Diencephalon (tissue), 1 donor: ENCODE measurements around the gene LY6G5C. TPM values are rescaled to one million over a fixed set of nuclear protein-coding genes. Genes with fewer than 3 reads are reported as not detected.

Experiments
- total RNA-seq: library from RNA; depleted of rRNA; stranded (reverse); fragments of >200 nt; gene quantifications from one replicate; pipeline ENCODE4 v1.2.3, GENCODE V29; 2014

LY6G5C gene, protein sequence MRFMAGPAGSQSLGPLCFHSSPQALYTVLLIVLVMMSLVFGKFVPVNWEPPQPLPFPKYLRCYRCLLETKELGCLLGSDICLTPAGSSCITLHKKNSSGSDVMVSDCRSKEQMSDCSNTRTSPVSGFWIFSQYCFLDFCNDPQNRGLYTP
- total RNA-seq: 2.5 TPM

DNA sequence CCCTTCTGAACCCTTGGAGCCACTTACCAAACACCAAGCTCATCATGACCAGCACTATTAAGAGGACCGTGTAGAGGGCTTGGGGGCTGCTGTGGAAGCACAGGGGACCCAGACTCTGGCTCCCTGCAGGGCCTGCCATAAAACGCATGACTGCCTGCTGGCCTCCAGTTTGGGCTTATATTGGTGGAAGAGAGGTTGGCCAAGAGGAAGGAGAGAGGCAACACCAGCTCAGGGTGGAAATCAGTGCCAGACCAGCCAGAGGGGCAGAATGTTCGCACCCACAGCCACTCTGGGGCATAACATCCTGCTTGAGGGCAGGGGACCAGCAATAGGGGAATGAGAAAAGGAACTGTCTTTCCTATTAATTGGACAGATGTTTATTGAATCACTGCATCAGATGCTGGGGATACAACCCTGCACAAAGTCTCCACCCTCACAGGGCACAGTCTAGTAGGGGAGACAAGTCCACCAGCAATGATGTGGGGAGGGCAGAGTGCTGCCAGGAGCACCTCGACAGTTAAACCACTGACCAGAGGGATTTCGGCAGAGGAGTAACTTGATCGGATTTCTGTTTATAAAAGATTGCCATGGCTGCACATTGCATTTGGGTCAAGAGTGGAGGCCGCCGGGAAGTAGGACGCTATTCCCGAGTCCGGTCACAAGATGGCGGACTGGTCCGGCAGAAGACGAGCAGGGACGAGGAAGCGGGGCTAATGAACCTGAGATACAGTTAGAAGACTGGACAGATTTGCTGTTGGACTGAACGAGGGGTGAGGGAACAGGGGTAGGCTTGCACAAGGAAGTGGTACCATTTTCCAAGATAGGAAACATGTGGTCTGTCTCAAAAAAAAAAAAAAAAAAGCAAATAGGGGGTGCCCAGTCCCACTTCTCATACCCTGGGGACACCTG is at the start of gene LY6G5C:
Gene LY6G5C, minus strand, starts transcription at position 842 of the 909 bp plus-strand sequence. Its CDS starts 694 bp downstream, at position 148.

DNA sequence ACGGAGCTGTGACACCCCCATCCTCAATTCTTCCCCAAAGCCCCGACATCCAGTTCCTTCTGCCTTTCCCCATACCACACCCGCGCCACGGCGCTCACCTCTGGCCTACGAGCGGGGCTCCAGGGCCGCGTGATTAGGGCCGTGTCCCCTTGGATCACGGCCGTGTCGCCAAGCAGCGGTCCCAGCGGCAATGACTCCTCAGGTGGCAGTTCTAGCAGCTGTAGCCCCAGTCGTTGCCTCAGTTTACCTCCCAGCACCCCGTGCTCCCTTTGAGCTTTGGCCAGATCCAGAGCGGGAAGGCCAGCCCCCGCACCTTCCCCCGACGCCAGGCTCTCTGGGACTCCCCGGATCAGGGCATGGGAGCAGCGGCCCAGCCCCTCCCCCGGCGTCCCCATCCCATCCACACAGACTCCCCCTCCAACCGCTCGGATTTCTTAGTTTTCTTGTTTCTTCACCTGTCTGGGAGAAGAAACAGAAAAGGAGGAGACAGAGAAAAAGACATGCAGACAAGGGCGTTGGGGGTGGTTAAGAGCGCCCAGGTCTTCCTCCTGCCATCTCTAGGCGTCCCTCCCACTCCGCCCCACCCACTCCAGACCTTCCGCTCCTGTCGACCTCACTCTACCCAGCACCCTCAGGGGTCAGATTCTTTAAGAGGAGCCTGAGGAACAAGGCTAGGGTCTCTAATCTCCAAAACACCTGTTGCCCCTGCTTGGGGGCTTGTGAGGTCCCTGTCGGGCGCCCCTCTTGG is 48.1 kb upstream of the LY6G5C start, which contains the start of gene DDAH2:
Gene DDAH2, minus strand, starts transcription at position 533 of the 748 bp plus-strand sequence. Its CDS starts 138 bp downstream, at position 395.

DNA sequence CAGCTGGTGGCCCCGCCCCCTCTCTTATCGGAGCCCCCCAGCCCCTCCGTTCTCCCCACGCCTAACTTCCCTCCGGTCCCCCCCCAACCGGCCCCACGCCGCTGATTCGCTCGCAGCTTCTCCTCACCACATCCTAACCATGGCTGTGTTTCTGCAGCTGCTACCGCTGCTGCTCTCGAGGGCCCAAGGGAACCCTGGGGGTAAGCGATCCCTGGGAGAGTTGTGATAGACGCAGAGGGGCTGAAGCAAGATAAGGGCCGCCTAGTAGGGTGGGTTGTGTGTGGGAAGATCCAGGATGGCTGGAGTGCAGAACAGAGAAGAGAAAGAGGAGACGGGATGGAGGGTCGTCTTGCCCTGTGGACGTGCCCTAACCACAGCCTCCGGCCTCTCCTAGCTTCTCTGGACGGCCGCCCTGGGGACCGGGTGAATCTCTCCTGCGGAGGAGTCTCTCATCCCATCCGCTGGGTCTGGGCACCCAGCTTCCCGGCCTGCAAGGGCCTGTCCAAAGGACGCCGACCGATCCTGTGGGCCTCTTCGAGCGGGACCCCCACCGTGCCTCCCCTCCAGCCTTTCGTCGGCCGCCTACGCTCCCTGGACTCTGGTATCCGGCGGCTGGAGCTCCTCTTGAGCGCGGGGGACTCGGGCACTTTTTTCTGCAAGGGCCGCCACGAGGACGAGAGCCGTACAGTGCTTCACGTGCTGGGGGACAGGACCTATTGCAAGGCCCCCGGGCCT is 42.5 kb upstream of the LY6G5C start, which contains the start of gene MPIG6B:
Gene MPIG6B, plus strand, starts transcription at position 129 of the 735 bp plus-strand sequence. Its CDS starts 11 bp downstream, at position 140.

DNA sequence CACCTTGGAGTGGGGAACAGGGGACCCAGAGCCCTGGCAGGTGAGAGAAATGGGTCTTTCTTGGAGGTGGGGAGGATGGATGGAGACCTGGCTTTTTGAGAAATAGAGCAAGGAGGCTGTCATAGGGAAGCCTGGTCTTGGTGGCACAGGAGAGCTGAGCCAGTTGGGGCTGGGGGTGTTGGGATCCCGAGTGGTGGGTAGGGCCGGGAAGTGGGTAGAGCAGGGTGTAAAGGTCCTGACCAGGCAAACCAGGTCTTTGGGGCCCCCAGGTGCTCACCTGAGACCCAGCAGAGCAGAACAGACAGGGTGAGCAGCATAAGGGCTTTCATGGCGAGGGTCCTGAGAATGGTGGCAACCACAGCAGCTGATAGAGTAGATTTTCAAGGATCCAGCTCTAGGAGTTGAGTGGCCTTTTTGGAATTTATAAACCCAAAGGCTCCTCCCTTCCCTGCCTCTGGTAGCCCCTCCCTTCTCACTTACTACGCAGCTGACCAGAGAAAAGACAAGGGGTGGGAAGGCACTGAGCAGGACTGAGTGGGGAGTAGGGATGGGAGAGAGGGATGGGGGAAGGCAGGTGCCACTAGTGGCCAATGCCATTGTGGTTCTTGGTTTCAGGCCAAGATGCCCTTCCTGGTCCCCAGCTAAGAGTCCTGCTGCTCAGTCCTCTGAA is 40.6 kb upstream of the LY6G5C start, which contains the start of gene LY6G6C:
Gene LY6G6C, minus strand, starts transcription at position 396 of the 670 bp plus-strand sequence. Its CDS starts 67 bp downstream, at position 329.

DNA sequence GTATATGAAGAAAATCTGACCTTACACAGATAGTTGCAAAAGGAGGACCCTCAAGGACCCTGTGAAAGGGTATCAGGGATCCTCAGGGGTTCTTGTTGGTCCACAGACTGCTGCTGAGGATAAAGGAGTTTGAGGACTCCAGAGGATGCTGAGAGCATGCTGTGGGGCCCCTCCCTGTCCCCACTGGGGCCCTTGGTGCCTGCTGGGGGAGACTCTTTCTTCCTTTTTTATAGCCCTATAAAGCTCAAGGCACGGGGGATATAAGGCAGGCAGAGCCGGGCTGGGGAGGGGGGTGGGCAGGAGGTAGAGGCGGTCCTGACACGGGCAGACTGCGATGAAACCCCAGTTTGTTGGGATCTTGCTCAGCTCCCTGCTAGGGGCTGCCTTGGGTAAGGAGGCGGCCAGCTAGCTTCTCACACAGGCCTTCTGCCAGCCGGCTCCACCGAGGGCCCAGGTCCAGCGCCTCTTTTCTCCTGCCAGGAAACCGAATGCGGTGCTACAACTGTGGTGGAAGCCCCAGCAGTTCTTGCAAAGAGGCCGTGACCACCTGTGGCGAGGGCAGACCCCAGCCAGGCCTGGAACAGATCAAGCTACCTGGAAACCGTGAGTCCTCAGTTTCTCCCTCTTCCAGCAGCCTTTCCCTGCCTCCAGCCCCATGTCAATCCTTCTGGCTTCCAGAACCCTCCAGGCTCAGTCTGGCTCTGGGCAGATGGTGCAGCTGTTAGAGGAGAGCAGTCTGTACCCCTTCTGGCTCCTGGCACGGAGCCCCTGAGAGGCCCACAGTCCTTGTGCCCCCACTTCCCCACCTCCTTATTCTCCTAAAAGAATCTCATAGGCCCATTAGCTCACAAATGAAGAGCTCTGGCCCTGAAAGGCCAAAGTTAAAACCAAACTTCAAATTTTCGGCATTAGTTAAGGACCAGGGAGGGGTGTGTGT is 34.4 kb upstream of the LY6G5C start, which contains the start of gene LY6G6D:
Gene LY6G6D, plus strand, starts transcription at position 327 of the 937 bp plus-strand sequence. Its CDS starts 8 bp downstream, at position 335.

DNA sequence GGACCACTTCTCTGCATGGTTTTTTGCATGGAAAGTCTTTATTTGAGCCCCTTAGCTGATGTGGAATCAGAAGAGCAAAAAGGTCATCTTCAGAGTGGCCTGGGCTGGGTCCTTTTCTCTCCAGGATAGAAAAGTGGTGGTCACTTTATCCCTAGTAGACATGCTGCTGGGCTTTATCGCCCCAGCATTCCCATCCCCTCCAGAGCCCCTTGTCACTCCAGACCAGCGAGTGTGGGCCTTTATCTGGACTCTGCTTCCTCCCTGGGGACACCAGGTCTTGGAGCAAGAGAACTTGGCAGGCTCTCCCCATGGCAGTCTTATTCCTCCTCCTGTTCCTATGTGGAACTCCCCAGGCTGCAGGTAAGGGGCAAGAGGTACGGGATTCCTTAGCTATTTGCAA is 25.7 kb upstream of the LY6G5C start, which contains the start of gene LY6G6F:
Gene LY6G6F, plus strand, starts transcription at position 268 of the 400 bp plus-strand sequence. Its CDS starts 41 bp downstream, at position 309.

DNA sequence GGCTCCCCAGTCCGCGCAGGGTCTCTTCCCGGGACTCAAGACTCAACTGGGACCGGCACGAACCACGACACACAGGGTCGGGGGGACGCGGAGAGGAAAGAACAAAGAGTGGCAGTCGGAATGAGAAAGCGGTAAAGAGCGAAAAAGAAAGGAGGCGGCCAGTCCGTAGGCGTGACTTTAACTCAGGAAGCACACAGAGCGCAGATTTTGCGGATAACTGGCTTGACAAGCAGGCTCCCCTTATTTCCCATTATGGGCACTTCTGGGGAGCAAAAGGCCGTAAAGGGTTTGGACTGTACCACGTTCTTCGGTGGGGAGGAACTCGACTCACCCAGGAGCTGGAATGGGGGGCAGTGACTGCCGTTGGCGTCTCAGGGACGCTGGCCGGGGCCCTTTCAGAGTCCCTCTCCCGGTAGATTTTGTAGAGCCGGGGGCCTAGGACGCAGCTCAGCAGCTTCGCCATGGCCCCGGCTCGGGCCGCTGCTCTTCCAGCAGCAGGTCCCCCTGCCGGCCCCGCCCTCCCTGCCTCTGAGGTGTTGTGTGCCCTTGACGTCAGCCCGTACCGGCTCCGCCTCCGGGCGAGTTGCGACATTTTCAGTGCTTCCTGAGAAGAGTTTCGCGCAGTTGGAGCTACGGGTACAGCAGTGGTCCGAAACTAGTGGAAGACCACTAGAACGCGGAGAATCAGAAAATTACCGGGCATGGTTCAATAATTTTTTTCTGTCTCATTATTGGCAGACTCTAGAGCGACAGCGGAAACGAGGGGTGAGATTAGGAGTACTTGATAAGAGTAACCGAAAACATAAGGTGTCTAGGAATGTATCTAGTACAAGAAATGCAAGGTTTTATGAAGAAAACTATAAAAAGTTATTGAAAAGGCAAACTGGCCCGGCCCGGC is 22.2 kb upstream of the LY6G5C start, which contains the start of gene ABHD16A:
Gene ABHD16A, minus strand, starts transcription at position 506 of the 898 bp plus-strand sequence. Its CDS starts 43 bp downstream, at position 463.

DNA sequence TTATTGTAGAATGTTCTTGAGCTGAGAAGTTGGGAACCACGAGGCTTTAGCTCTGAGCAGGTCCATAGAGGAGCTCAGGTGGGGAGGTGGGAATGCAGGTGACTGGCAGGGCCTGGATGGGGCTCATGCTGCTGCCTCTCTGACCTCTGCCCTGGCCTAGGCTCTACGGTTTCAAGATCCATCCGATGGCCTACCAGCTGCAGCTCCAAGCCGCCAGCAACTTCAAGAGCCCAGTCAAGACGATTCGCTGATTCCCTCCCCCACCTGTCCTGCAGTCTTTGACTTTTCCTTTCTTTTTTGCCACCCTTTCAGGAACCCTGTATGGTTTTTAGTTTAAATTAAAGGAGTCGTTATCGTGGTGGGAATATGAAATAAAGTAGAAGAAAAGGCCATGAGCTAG is 11.2 kb downstream of the LY6G5C start, which contains the start of gene LY6G5B:
Gene LY6G5B, plus strand, starts transcription at position 301 of the 400 bp plus-strand sequence. CDS start 975 bp downstream, outside the sequence.

DNA sequence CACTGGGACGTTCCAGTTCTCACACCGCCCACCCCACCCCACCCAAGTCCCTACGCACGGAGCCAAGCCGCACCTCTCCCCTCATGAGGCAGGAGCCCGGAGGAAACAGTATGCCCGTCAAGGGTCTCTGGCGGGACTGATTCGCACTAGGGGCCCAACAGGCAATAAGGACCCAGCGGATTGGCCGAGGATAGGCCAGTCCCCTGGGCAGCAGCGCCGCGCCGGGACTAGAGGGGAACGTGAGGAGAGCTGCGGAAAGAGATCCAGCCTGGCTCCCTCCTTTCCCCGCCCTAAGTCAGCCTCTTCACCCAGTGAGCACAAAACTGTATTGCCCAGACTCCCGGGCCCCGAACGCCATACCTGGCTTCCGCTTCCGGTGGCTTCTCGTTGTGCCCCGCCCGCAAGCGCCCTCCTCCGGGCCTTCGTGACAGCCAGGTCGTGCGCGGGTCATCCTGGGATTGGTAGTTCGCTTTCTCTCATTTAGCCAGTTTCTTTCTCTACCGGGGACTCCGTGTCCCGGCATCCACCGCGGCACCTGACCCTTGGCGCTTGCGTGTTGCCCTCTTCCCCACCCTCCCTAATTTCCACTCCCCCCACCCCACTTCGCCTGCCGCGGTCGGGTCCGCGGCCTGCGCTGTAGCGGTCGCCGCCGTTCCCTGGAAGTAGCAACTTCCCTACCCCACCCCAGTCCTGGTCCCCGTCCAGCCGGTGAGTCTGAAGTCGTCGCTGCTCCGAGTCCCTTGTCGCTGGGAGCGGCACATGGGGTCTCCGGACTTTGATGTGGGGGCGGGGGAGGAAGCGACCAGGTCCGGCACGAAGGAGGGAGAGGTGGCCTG is 15.1 kb downstream of the LY6G5C start, which contains the start of gene CSNK2B:
Gene CSNK2B, plus strand, starts transcription at position 580 of the 836 bp plus-strand sequence. CDS start 752 bp downstream, outside the sequence.

DNA sequence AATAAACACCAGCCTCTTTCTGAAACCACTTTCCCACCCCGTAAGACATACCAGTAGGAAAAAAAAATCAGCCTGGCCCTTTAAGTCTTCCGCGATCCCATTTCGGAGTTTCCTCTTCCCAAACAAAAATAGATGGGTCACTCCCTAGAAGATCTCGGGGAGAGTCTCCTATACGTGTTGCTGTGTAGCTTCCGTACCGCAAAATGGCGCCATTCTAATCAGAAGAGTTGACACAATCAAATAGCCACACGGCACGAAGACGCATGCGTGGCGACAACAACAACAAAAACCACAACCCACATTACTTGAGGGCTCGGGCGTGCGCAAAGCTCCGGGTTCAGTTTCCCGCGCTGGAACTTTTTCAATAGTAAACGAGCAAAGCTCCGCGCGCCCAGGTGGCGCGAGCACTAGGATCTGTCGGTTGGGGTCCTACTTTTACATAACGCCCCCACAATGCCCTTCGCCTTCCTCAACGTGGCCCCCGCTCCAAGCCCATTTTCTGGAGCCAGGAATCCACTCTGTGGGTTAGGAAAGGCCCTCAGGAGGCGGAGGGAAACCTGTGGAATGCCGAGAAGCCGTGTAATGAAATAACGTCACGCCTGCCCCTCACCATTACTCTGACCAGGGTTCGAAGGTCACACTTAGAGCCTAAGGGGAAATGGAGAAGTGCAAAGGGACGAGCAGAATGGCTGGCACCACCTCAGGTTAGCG is 15.9 kb downstream of the LY6G5C start, which contains the start of gene GPANK1:
Gene GPANK1, minus strand, starts transcription at position 208 of the 711 bp plus-strand sequence. CDS start 519 bp downstream, outside the sequence.

DNA sequence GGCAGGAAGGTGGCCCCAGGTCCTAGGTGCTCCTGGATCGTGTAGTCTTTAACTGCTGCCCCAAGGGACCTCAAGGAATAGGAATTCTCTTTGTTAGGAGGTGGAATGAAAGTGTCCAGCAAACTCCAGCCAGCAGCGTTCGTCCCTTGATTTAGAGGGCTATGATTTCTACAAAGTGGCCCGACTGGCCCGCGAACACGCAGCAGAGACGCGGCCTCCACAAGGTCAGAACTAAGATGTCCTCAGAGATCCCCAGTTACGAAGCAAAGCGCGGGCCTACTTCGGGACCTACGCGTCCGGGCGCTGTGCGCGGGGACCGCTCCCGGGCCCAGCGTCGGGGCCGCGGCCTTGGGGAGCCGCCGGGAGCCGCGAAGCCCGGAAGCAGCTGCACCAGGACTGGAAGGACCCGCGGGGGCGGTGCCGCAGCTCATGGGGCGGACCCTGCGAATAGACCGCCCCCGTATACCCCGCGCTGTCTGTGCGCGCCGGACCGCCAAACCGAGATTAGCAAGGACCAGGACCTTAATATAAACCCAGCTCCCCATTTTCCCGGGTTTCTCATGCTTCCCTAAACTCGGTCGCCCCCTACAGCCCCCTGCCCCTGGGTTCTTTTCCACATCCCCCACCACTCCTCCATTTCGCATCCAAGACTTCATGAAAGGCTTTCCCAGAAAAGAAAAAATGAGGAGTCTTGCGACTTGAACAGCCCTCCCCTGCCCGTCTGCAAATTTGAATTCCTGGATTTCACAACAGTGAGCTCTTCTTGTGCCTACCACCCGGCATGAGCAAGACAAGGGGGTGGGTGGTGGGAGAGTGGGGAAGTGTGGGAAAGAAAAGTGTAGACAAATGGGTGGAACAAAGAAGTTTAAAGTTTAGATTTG is 20.2 kb downstream of the LY6G5C start, which contains the start of gene C6orf47:
Gene C6orf47, minus strand, starts transcription at position 398 of the 881 bp plus-strand sequence. CDS start 831 bp downstream, outside the sequence.

DNA sequence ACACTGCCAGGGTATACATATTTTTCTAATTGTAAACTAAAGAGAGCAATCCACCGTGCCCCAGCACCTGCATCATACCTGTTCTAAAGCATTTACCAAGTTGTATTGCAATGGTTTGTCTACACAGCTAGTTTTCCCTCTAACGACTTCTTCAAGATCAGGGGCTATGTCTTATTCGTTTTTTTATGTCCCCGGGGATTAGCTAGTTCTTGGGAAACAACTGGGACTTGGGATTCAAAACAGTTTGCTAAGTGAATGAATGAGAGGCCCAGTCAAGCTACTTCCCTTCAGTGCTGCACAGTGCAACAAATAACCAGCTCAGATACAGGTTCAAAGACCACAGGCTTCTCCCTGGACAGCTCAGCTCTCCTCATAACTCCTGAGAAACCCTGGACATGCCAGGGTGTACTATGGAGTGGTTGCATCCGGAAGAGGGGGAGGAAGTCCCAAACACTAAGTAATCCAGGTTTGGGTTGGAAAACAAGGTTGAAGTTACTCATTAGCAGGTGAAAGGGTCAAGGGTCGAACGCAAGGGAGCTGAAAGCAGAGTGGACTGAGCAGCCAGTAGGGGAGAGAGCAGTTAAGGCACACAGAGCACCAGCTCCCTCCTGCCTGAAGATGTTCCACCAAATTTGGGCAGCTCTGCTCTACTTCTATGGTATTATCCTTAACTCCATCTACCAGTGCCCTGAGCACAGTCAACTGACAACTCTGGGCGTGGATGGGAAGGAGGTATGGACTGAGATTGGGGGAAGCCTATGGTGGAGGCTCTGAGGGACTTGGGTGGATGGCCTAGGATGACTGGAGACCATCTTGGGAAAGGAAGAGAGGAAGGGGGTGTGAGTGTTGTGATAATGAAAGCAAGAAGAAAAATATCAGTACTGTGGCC is 25.3 kb downstream of the LY6G5C start, which contains the start of gene APOM:
Gene APOM, plus strand, starts transcription at position 546 of the 889 bp plus-strand sequence. Its CDS starts 73 bp downstream, at position 619.

